HCT116 (cell line): ENCODE measurements around the gene WNT9B. TPM values are rescaled to one million over a fixed set of nuclear protein-coding genes. Genes with fewer than 3 reads are reported as not detected.

Experiments used
- ATAC-seq: fragments of 200-7000 bp; cut with Tn5 transposase; 2 replicates; pipeline ENCODE4 v1.9.1; 2020; ENCODE audit warnings: mild to moderate bottlenecking, moderate library complexity
- BruUV-seq: library from RNA; stranded (reverse); fragments of 400-500 nt; replicated peaks from 2 replicates; lab custom pipeline; 2021; lab: Mats Ljungman, UMichigan
- CTCF ChIA-PET: fragments of 300-600 bp; sonication (Branson Sonifier 250); formaldehyde crosslinking; loops from one replicate; lab custom pipeline; 2021; ENCODE audit warnings: antibody characterized with exemption; lab: Charles Lee
- POLR2A ChIA-PET: fragments of 300-600, 350-600 bp; sonication (Branson Sonifier 250); formaldehyde crosslinking; loops from one replicate; lab custom pipeline; 2021; ENCODE audit warnings: antibody characterized with exemption; lab: Charles Lee
- RAD21 ChIA-PET, 2 experiments: fragments of 300-600 bp; sonication (Branson Sonifier 250); formaldehyde crosslinking; loops; one replicate each; lab custom pipeline; 2023; ENCODE audit warnings: low total read pairs in 2 of 2; ENCODE audit not compliant: uncharacterized antibody in 2 of 2, unreplicated experiment in 2 of 2, low non-redundant PET in 1 of 2; lab: Charles Lee
- DNase-seq: peaks from one replicate; pipeline ENCODE4 v3.0.0-alpha.2; 2010; ENCODE audit warnings: low read depth, low spot score
- H2AFZ ChIP-seq: fragments of 200-600 bp; shearing (Covaris generic), sonication (generic); 2 replicates; pipeline ENCODE4 v1.6.1; 2017; ENCODE audit warnings: low read depth, mixed run types, mixed read lengths, antibody characterized with exemption, low read length; ENCODE audit not compliant: poor library complexity, severe bottlenecking
- H3K27ac ChIP-seq: 2 replicates; pipeline ENCODE4 v1.5.1; 2012; ENCODE audit warnings: low read depth, low read length
- H3K27me3 ChIP-seq: fragments of 200-600 bp; sonication (generic); 2 replicates; pipeline ENCODE4 v1.6.1; 2016; ENCODE audit warnings: mixed run types, low read length, mixed read lengths; ENCODE audit not compliant: insufficient read depth
- H3K36me3 ChIP-seq, 2 experiments: fragments of 200-500 bp in 1 of 2; fragments of 200-600 bp in 1 of 2; sonication (Bioruptor generic) in 1 of 2; sonication (generic) in 1 of 2; 2 replicates each; pipeline versions ENCODE4 v1.5.1 to v1.6.1; 2014 to 2016; ENCODE audit warnings: low read length in 2 of 2, inconsistent platforms in 1 of 2, mixed read lengths in 1 of 2, mixed run types in 1 of 2; ENCODE audit not compliant: insufficient read depth in 2 of 2, control insufficient read depth in 1 of 2
- H3K4me1 ChIP-seq, 2 experiments: fragments of 200-600 bp in 1 of 2; sonication (generic) in 1 of 2; 2 replicates each; pipeline versions ENCODE4 v1.5.1 to v1.6.1; 2012 to 2017; ENCODE audit warnings: low read length in 2 of 2, inconsistent platforms in 1 of 2, mild to moderate bottlenecking in 1 of 2, mixed read lengths in 1 of 2, mixed run types in 1 of 2, moderate library complexity in 1 of 2; ENCODE audit not compliant: insufficient read depth in 2 of 2, control insufficient read depth in 1 of 2
- H3K4me2 ChIP-seq: fragments of 200-600 bp; sonication (generic); 2 replicates; pipeline ENCODE4 v1.6.1; 2017; ENCODE audit warnings: mixed run types, low read length, mixed read lengths
- H3K4me3 ChIP-seq, 2 experiments: fragments of 200-600 bp in 1 of 2; sonication (generic) in 1 of 2; replicated peaks in 1 of 2; 2 replicates each; pipeline ENCODE4 v1.5.1; 2011 to 2016; ENCODE audit warnings: low read length in 2 of 2, control low read depth in 1 of 2, low read depth in 1 of 2, mild to moderate bottlenecking in 1 of 2, mixed read lengths in 1 of 2, mixed run types in 1 of 2
- H3K79me2 ChIP-seq: fragments of 200-600 bp; sonication (generic); 2 replicates; pipeline ENCODE4 v1.6.1; 2017; ENCODE audit warnings: mild to moderate bottlenecking, mixed run types, low read length, moderate library complexity, mixed read lengths; ENCODE audit not compliant: insufficient read depth
- H3K9ac ChIP-seq: fragments of 200-600 bp; sonication (generic); 2 replicates; pipeline ENCODE4 v1.6.1; 2016; ENCODE audit warnings: low read length, mixed read lengths
- H3K9me2 ChIP-seq: fragments of 200-600 bp; sonication (generic), shearing (Covaris generic); 2 replicates; pipeline ENCODE4 v1.6.1; 2017; ENCODE audit warnings: mixed run types, mild to moderate bottlenecking, moderate library complexity; ENCODE audit not compliant: insufficient read depth
- H3K9me3 ChIP-seq, 2 experiments: fragments of 200-500 bp in 1 of 2; fragments of 200-600 bp in 1 of 2; sonication (Bioruptor generic) in 1 of 2; sonication (generic) in 1 of 2; 2 replicates each; pipeline ENCODE4 v1.6.1; 2014 to 2017; ENCODE audit warnings: low read length in 2 of 2, mixed read lengths in 2 of 2, inconsistent platforms in 1 of 2, low read depth in 1 of 2, mild to moderate bottlenecking in 1 of 2, mixed run types in 1 of 2, moderate library complexity in 1 of 2; ENCODE audit not compliant: control insufficient read depth in 1 of 2, insufficient read depth in 1 of 2
- H4K20me1 ChIP-seq: fragments of 200-600 bp; sonication (generic), shearing (Covaris generic); 2 replicates; pipeline ENCODE4 v1.6.1; 2017; ENCODE audit warnings: mixed run types, mild to moderate bottlenecking, moderate library complexity; ENCODE audit not compliant: insufficient read depth
- CBX3 ChIP-seq: IDR thresholded peaks from 2 replicates; pipeline ENCODE4 v1.6.1; 2012; ENCODE audit warnings: low read depth
- EGR1 ChIP-seq: IDR thresholded peaks from 2 replicates; pipeline ENCODE4 v1.6.1; 2012; ENCODE audit warnings: low read depth
- EZH2 ChIP-seq: fragments of 200-600 bp; sonication (generic); IDR thresholded peaks from 2 replicates; pipeline ENCODE4 v1.6.1; 2017; ENCODE audit warnings: antibody characterized with exemption, mixed run types
- EZH2phosphoT487 ChIP-seq: fragments of 200-600 bp; IDR thresholded peaks from 2 replicates; pipeline ENCODE4 v1.6.1; 2018; ENCODE audit warnings: antibody characterized with exemption, borderline replicate concordance
- FOSL1 ChIP-seq: IDR thresholded peaks from 2 replicates; pipeline ENCODE4 v1.6.1; 2012; ENCODE audit warnings: low read depth
- JUND ChIP-seq: IDR thresholded peaks from 2 replicates; pipeline ENCODE4 v1.6.1; 2012
- POLR2A ChIP-seq: IDR thresholded peaks from 2 replicates; pipeline ENCODE4 v1.7.0; 2011; ENCODE audit warnings: borderline replicate concordance; ENCODE audit not compliant: insufficient read depth, insufficient read length; ENCODE audit errors: extremely low read depth
- RAD21 ChIP-seq: IDR thresholded peaks from 2 replicates; pipeline ENCODE4 v1.6.1; 2012; ENCODE audit warnings: low read depth, mild to moderate bottlenecking
- SP1 ChIP-seq: IDR thresholded peaks from 2 replicates; pipeline ENCODE4 v1.6.1; 2012; ENCODE audit warnings: low read depth
- SRF ChIP-seq: IDR thresholded peaks from 2 replicates; pipeline ENCODE4 v1.6.1; 2012; ENCODE audit warnings: low read depth
- TCF7L2 ChIP-seq: IDR thresholded peaks from 2 replicates; pipeline ENCODE4 v1.7.0; 2011; ENCODE audit warnings: borderline replicate concordance, inconsistent platforms; ENCODE audit not compliant: insufficient read depth, insufficient read length; ENCODE audit errors: extremely low read depth
- YY1 ChIP-seq: IDR thresholded peaks from 2 replicates; pipeline ENCODE4 v1.6.1; 2011; ENCODE audit warnings: low read length, low read depth, moderate library complexity, mild to moderate bottlenecking; ENCODE audit not compliant: insufficient replicate concordance; ENCODE audit errors: extremely low read depth
- ZFX ChIP-seq: fragments of 450-650 bp; IDR thresholded peaks from 2 replicates; pipeline ENCODE4 v1.6.1; 2017
- ZNF274 ChIP-seq: fragments of 200-500 bp; sonication (Bioruptor generic); IDR thresholded peaks from 2 replicates; pipeline ENCODE4 v1.6.1; 2014; ENCODE audit warnings: mild to moderate bottlenecking, low read depth, low read length, inconsistent platforms
- intact Hi-C: fragments of 100-400 bp; cut with micrococcal nuclease; formaldehyde crosslinking; loops from 2 replicates; pipeline ENCODE4 v1.10.0; 2022
- total RNA-seq: library from RNA; stranded (reverse); gene quantifications from one replicate; pipeline ENCODE4 v1.2.1, GENCODE V29; 2021; ENCODE audit not compliant: unreplicated experiment
- TF ChIP-seq, protein P1 (sequence below), 3 experiments: fragments of 200-600 bp in 1 of 3; sonication (generic) in 1 of 3; IDR thresholded peaks in 2 of 3; conservative IDR thresholded peaks in 1 of 3; 2 replicates each; pipeline ENCODE4 v1.5.1; 2012 to 2017; ENCODE audit warnings: low read depth in 2 of 3, low read length in 2 of 3, antibody characterized with exemption in 1 of 3, borderline replicate concordance in 1 of 3, control low read depth in 1 of 3, mild to moderate bottlenecking in 1 of 3, mixed read lengths in 1 of 3, mixed run types in 1 of 3, moderate library complexity in 1 of 3; ENCODE audit not compliant: insufficient read depth in 1 of 3
- TF ChIP-seq, protein P2 (sequence below): IDR thresholded peaks from 2 replicates; pipeline ENCODE4 v1.6.1; 2011; ENCODE audit warnings: mild to moderate bottlenecking, low read length, moderate library complexity; ENCODE audit not compliant: insufficient replicate concordance; ENCODE audit errors: extremely low read depth
- TF ChIP-seq, protein P3 (sequence below): IDR thresholded peaks from 2 replicates; pipeline ENCODE4 v1.6.1; 2012
- TF ChIP-seq, protein P4 (sequence below): IDR thresholded peaks from 2 replicates; pipeline ENCODE4 v1.6.1; 2012
- TF ChIP-seq, protein P5 (sequence below): IDR thresholded peaks from 2 replicates; pipeline ENCODE4 v1.6.1; 2012; ENCODE audit warnings: low read depth

WNT9B gene
- total RNA-seq, 1 experiment from 2014 or later = not detected

DNA sequence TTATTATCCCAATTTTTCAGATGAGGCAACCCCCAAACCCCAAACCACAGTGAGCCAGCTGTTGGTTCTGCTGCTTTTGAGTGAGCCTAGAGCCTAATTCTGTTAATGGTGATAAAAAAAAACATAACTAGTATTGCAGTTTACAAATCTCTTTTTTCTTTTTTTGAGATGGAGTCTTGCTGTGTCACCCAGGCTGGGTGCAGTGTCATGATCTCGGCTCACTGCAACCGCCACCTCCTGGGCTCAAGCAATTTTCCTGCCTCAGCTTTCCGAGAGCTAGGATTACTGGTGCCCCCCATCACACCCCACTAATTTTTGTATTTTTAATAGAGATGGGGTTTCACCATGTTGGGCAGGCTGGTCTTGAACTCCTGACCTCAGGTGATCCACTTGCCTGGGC, 3.1 kb downstream of the WNT9B start:
- intact Hi-C loops = no loop called here
- Histone ChIP-seq H3K27ac (no peak overlapping the region), H3K4me1 (no peaks in the 10 kb centered on the region), H4K20me1 (no peaks in the 10 kb centered on the region), H3K9me2 (no peaks in the 10 kb centered on the region), H3K36me3 (no peaks in the 10 kb centered on the region), H3K27me3 (no peaks in the 10 kb centered on the region), H3K4me3 (no peak overlapping the region), H3K79me2 (no peaks in the 10 kb centered on the region), H3K9me3 (no peaks in the 10 kb centered on the region), H2AFZ (no peak overlapping the region), H3K4me2 (no peak overlapping the region), H3K9ac (no peak overlapping the region)
- ATAC-seq = no peak
- RAD21 ChIA-PET = no interaction called here
- CTCF ChIA-PET = interaction anchor here (1.4 kb wide), 1 partner anchor 19 kb away, joined by 3 read pairs; no protein-coding TSS in a partner anchor
- BruUV-seq = no TSS peak
- DNase-seq = no peak
- TF ChIP-seq YY1 (no peak), RAD21 (no peak), FOSL1 (no peak), EZH2 (no peak), EGR1 (no peak), EZH2phosphoT487 (no peak), TCF7L2 (no peak), POLR2A (no peak), SP1 (no peak), JUND (no peak), CBX3 (no peak), ZNF274 (no peak), SRF (no peak), ZFX (no peak)
- TF ChIP-seq, protein P1, sequence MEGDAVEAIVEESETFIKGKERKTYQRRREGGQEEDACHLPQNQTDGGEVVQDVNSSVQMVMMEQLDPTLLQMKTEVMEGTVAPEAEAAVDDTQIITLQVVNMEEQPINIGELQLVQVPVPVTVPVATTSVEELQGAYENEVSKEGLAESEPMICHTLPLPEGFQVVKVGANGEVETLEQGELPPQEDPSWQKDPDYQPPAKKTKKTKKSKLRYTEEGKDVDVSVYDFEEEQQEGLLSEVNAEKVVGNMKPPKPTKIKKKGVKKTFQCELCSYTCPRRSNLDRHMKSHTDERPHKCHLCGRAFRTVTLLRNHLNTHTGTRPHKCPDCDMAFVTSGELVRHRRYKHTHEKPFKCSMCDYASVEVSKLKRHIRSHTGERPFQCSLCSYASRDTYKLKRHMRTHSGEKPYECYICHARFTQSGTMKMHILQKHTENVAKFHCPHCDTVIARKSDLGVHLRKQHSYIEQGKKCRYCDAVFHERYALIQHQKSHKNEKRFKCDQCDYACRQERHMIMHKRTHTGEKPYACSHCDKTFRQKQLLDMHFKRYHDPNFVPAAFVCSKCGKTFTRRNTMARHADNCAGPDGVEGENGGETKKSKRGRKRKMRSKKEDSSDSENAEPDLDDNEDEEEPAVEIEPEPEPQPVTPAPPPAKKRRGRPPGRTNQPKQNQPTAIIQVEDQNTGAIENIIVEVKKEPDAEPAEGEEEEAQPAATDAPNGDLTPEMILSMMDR (IDR thresholded peaks at IDR 0.05 in 2 of 3, conservative IDR thresholded peaks at IDR 0.05 in 1 of 3; ENCODE audit: borderline replicate concordance in 1 of 3, insufficient read depth in 1 of 3, low read depth in 2 of 3, low read length in 2 of 3) = no peak
- TF ChIP-seq, protein P2, sequence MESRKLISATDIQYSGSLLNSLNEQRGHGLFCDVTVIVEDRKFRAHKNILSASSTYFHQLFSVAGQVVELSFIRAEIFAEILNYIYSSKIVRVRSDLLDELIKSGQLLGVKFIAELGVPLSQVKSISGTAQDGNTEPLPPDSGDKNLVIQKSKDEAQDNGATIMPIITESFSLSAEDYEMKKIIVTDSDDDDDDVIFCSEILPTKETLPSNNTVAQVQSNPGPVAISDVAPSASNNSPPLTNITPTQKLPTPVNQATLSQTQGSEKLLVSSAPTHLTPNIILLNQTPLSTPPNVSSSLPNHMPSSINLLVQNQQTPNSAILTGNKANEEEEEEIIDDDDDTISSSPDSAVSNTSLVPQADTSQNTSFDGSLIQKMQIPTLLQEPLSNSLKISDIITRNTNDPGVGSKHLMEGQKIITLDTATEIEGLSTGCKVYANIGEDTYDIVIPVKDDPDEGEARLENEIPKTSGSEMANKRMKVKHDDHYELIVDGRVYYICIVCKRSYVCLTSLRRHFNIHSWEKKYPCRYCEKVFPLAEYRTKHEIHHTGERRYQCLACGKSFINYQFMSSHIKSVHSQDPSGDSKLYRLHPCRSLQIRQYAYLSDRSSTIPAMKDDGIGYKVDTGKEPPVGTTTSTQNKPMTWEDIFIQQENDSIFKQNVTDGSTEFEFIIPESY = no peak
- TF ChIP-seq, protein P3, sequence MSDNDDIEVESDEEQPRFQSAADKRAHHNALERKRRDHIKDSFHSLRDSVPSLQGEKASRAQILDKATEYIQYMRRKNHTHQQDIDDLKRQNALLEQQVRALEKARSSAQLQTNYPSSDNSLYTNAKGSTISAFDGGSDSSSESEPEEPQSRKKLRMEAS = no peak
- TF ChIP-seq, protein P4, sequence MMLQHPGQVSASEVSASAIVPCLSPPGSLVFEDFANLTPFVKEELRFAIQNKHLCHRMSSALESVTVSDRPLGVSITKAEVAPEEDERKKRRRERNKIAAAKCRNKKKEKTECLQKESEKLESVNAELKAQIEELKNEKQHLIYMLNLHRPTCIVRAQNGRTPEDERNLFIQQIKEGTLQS = no peak
- TF ChIP-seq, protein P5, sequence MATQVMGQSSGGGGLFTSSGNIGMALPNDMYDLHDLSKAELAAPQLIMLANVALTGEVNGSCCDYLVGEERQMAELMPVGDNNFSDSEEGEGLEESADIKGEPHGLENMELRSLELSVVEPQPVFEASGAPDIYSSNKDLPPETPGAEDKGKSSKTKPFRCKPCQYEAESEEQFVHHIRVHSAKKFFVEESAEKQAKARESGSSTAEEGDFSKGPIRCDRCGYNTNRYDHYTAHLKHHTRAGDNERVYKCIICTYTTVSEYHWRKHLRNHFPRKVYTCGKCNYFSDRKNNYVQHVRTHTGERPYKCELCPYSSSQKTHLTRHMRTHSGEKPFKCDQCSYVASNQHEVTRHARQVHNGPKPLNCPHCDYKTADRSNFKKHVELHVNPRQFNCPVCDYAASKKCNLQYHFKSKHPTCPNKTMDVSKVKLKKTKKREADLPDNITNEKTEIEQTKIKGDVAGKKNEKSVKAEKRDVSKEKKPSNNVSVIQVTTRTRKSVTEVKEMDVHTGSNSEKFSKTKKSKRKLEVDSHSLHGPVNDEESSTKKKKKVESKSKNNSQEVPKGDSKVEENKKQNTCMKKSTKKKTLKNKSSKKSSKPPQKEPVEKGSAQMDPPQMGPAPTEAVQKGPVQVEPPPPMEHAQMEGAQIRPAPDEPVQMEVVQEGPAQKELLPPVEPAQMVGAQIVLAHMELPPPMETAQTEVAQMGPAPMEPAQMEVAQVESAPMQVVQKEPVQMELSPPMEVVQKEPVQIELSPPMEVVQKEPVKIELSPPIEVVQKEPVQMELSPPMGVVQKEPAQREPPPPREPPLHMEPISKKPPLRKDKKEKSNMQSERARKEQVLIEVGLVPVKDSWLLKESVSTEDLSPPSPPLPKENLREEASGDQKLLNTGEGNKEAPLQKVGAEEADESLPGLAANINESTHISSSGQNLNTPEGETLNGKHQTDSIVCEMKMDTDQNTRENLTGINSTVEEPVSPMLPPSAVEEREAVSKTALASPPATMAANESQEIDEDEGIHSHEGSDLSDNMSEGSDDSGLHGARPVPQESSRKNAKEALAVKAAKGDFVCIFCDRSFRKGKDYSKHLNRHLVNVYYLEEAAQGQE = no peak
- POLR2A ChIA-PET = no interaction called here
